ENCODE data around the gene NDUFB10.
"Not testable (repeated sequence)": the region's sequence is repeated elsewhere in the genome, so short reads cannot be mapped to it uniquely, and the experiment has no call there.

Gene NDUFB10

DNA sequence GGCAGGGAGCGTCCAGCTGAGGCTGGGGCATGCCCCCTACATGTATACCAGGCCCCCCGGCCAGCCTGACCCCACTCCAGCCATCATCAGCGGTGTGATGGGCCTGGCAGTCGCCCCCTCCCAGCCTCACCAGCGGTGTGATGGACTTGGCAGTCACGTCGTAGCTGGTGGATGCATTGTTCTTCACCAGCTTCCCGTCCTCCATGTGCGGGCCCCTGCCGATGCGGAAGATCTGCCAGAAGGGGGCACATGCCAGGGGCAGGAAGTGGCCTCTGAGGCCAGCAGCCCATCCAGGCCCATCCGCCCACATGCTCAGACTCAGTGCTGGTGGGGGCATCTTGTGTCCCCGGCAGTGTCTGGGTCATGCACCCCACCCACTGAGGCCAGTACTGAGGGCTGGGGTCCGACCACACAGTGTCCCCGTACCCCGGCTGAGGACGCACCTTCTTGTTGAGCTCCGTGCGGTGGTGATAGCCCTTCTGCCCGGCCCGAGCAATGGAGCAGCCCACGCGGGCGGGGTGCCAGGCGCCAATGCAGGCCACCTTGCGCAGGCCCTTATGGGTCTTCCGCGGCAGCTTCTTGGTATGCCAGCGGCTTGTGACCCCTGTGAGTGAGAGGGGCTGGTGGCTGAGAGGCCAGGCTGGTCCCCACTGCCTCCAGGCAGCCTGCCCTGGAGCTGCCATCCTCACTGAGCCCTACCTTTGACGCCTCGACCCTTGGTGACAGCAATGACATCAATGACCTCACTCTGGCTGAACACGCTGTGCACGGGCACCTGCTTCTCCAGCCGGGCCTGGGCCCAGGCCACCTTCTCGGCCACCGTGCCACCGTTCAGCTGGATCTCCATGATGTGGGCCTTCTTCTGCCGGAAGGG is 12.6 kb upstream of the NDUFB10 start:
- DNase-seq (ENCODE audit: low spot score) = no peak

DNA sequence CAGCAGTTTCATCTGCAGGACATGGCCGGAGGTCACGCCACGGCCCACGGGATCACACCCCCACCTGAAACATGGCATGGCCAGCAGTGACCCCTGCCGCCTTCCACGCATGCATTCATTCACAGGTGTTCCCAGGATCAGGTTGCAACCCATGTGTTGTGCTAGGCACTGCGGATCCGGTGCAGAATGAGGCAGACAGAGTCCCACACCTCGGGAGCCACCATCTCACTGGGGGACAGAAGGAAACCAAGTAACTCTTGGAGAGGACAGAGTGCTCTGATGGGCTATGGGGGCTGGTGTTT is 12.0 kb upstream of the NDUFB10 start:
- no peak for DNase-seq (ENCODE audit: low spot score)

DNA sequence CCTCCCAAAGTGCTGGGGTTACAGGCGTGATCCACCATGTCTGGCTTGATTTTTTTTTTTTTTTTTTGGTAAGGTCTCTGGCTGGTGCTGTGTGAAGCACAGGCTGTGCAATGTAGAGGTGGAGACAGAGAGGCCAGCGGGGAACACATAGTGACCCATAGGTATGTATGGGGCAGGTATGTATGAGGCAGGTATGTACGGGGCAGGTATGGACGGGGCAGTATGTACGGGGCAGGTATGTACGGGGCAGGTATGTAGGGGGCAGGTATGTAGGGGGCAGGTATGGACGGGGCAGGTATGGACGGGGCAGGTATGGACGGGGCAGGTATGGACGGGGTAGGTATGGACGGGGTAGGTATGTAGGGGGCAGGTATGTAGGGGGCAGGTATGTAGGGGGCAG is 9.8 kb upstream of the NDUFB10 start:
- DNase-seq (ENCODE audit: low spot score) = no peak

DNA sequence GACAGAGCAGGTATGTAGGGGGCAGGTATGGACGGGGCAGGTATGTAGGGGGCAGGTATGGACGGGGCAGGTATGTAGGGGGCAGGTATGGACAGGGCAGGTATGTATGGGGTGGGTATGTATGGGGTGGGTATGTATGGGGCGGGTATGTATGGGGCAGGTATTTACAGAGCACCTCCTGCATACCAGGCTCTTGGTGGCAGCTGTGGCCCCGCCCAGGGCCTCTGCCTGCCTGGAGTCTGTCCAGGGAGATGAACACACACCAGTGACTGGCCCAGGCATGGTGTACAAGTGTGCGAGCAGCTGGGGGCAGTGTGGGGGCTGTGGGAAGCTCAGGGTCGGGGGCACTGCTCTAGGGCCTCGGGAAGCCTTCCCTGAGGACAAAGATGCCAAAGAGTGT is 9.3 kb upstream of the NDUFB10 start:
- no peak for DNase-seq (ENCODE audit: low spot score)

DNA sequence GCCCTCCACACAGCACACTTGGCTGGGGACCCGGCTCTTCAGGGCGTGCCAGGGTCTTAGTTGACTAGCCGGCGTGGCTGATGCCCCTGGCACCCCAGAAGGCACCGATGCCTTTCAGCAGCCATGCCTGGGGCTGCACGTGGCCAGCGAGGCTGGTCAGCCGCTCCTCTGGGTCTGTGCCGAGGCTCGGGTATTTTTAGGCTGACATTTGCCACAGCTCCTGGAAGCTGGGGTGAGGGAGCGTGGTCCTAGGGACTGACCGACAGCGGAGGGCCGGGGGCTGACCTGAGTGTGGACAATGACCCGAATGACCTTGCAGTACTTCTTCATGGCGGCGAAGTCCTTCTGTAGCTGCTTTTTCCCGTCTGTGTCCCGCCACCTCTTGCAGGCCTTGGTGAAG is 8.8 kb upstream of the NDUFB10 start:
- DNase-seq (ENCODE audit: low spot score) = no peak

DNA sequence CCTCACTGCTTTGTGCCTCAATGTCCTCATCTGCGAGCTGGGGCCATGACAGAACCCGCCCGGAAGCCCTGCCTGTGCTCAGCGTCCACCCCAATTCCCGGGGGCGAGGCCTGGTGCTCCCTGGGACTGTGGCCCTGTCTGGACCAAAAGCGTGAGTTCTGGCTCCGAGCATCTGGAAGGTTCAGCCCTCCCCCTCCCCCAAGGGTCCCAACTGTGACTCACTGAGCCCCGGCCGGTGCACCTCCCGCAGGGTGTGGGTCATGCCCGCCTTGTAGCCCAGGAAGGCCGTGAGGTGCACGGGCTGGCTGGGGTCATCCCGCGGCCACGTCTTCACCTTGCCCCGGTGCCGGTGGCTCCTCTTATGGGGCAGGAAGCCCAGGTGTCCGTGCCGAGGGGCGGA is 5.6 kb upstream of the NDUFB10 start:
- no peak for DNase-seq (ENCODE audit: low spot score)

DNA sequence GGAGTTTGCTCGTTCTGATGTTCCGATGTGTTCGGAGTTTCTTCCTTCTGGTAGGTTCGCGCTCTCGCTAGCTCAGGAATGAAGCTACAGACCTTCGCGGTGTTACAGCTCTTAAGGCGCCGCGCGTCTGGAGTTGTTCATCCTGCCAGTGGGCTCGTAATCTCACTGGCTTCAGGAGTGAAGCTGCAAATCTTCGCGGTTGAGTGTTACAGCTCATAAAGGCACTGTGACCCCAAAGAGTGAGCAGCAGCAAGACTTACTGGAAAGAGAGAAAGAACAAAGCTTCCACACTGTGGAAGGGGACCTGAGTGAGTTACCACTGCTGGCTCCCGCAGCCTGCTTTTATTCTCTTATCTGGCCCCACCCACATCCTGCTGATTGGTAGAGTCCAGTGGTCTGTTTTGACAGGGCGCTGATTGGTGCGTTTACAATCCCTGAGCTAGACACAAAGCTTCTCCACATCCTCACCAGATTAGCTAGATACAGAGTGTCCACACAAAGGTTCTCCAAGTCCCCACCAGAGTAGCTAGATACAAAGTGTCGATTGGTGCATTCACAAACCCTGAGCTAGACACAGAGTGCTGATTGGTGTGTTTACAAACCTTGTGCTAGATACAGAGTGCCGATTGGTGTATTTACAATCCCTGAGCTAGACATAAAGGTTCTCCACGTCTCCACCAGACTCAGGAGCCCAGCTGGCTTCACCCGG is 1.8 kb upstream of the NDUFB10 start:
- DNase-seq (ENCODE audit: low spot score) = not testable (repeated sequence)

DNA sequence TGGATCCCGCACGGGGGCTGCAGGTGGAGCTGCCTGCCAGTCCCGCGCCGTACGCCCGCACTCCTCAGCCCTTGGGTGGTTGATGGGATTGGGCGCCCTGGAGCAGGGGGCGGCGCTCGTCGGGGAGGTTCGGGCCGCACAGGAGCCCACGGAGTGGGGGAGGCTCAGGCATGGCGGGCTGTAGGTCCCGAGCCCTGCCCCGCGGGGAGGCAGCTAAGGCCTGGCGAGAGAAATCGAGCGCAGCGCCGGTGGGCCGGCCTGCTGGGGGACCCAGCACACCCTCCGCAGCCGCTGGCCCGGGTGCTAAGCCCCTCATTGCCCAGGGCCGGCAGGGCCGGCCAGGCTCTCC is 1.2 kb upstream of the NDUFB10 start:
- not testable (repeated sequence) for DNase-seq (ENCODE audit: low spot score)

DNA sequence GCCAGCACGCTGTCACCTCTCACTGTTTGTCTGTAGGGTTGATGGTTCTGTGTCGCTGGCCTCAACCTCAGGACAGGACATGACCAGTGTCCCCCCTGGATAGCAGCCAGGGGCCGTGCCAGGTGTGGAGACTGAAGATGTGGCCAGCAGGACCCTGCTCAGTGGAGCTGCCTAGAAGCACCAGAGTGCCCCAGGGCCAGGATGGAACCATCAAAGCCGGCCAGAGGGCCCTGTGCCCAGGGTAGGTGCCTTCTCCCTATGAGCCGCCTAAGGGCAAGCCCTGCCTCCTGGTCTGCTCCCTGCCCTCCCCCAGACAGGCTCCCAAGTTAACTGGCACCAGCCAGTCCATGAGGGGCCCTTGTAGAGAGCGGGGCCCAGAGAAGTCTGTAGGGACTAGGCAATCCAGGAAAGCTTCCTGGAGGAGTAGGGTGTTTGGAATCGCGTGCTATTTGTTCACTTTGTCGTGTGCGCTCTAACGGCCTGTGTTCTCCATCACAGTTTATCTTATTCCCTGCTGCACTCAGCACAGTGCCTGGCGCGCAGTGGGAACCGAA is 546 bp upstream of the NDUFB10 start:
- no peak for DNase-seq (ENCODE audit: low spot score)

DNA sequence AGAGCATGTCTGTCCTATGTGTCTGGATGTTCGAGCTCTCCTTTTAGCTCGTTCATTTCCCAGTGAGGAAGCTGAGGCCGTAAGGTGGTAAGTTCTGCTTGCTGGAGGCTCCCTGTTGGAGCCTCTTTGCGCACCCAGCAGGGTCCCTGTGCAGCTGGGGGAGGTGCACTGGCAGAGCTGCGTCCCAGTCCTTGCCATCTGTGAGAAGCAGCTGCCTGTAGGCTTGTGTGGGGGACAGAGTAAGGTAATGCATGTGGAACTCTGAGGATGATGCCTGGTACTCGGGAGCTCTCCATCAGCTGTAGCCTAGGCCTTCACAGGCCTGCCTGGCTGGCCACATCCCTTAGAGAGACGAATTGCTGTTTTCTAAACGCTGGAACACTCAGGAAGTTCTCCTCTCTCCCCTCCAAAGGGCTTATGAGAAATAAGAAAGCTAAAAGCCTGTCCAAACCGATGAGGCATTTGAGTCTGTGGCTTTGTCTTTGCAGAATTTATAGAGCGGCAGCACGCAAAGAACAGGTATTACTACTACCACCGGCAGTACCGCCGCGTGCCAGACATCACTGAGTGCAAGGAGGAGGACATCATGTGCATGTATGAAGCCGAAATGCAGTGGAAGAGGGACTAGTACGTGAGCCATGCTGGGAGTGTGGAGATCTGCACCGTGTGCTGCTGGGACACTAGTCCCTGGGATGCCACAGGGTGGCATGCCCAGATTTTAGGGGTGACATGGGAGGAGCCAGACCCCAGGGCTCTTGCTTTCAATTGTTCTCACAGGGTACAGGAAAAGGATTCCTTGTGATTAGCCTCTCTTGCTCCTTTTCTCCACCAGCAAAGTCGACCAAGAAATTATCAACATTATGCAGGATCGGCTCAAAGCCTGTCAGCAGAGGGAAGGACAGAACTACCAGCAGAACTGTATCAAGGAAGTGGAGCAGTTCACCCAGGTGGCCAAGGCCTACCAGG is 1.6 kb downstream of the NDUFB10 start:
- DNase-seq (ENCODE audit: low spot score) = peak; percentile 79

DNA sequence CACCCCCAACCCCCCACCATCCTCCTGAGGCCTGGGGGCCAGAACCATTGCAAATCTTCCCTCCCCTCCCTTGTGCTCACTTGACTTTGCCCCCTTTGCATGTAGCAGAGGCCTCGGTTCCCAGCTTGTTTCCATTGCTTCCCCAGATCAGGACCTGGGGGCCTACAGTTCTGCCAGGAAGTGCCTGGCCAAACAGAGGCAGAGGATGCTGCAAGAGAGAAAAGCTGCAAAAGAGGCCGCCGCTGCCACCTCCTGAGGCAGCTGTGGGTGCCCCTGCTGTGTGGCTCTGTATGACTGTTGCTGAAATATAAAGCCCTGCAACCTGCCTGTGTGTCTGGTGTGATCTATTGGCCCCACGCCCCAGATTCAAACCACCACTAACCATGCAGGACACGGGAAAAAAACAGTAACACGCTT is 2.3 kb downstream of the NDUFB10 start:
- DNase-seq (ENCODE audit: low spot score) = peak; percentile 58

DNA sequence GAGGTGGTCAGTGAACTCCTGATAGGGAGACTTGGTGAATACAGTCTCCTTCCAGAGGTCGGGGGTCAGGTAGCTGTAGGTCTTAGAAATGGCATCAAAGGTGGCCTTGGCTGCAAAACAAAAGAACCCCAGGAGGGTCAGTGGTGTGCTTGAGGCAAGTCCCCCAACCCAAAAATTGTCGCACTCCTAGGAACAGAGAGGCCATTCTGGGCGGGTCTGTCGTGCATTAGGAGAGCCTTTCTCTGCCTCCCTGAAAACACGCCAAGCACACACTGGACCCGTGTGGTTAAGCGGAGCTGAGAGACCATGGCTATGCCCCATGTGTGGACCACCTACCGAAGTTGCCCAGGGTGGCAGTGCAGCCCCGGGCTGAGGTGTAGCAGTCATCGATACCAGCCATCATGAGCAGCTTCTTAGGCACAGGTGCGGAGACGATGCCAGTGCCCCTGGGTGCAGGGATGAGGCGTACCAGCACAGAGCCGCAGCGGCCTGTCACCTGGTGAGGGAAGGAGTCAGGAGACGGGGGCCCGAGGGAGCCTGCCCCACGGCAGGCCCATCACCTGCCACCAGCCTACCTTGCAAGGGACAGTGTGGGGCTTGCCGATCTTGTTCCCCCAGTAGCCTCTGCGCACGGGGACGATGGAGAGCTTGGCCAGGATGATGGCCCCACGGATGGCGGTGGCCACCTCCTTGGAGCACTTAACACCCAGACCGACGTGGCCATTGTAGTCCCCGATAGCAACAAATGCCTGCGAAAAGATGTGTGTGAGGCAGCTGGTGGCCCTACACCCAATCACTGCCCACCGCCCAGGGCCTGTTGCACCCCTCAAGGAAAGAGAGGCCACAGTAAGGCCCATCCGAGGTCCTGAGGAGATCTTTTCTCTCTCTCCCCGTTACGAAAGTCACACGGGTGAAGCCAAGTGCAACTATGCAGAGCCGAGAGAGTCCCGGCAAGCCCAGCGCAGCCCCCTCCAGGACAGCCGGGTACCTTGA is 3.1 kb downstream of the NDUFB10 start:
- DNase-seq (ENCODE audit: low spot score) = not testable (repeated sequence)

DNA sequence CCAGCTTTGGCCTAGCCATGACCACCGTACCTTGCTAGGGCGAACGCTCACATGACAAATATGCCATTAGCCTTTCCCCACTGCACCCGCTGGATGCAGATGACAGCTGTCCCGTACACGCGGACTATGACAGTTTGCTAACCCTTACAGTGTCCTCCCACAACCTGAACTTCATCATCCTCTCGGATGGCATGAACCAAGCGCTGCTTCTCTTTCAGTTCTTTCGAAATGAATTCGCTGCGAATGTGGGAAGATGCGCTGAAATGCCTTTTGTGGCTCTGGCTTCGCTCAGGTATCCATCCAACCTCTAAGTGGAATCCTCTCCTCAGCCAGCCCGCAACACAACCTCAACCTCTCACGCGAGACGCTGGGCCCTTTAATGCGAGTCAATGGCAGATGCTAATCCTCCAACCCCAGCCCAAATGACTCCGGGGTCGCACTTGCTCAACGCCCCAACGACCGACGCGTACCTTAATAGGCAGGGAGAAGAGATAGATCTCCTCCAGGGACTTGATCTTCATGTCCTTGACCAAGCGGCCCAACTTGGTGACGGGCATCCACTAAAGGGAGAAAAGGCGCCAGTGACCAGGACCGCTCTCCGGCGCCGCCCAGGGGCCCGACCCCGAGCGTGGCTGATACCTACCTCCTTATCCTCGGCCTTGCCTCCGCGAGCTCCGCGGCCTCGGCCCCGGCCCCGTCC is 4.6 kb downstream of the NDUFB10 start:
- DNase-seq (ENCODE audit: low spot score) = peak; percentile 53

DNA sequence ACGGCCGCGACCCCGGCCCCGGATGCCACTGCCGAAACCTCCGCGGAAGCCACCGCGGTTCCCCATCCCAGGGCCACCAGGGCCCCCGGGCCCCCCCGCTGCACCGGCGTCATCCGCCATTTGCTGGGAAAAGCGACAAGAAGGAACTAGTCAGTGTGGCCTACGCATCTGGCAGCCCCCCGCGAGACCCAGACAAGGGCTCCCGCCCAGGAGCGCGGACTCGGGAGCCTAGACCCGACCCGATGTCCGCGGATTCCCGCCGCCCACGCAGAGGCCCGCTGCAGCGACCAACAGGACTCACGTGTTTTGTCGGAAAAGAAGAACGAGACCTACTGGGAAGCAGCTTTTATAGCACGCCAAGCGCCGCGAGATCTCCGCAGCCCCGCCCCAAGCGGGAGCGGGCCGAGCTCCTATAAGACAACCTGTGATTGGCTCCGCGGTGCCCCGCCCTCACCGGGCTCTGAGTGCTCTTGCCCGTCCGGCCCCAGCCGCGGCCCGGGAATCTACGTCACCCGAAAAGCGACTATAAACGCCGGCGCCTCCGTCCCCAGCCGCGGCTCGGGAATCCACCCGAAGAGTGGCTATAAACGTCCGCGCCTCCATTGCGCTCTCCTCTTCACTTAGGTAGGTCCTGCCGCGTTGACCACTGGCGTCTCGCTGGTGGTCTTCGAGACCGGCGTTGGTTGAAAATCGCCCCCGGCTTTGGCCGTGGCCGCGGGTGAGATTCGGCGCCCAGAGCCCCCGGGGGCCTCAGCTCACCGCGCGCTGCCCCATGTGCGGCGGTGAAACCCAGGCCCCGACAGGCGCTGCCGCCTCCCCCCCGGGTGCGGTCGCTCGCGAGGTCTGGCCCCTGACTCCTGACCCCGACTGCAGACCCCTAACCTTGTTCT is 5.4 kb downstream of the NDUFB10 start, which contains the start of gene RPS2:
TSS of gene RPS2 (minus strand) at position 321 of the 890 bp plus-strand sequence. CDS start at position 120, 201 bp downstream.
- peak; percentile 98 for DNase-seq (ENCODE audit: low spot score)

DNA sequence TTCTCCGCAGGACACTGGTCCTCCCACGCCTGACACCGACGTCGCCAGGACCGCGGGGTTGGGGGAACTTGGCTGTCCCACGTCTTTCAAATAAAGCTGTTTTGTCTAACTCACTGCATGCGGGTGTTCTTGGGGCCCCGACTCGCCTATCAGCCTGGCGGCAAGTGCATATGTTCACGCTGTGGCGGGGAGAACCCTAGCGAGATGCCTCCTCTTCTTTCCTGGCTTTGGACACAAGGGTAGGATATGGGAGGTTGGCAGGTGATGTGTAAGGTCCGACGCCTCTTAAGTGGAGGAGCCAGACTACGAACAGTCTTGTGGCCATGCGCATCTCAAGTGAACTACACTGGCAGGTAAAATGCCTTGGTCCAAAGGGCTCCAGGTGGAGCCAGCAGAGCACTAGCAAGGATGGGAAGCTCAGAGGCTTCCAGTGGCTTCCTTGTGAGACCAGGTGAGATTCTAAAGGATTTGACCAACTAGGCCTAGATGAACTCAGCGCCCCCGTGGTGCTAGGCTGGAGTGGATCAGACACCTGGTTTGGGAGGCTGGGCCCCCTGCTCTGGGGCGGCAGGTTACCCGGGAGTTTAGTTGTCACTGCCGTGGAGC is 6.2 kb downstream of the NDUFB10 start:
- DNase-seq (ENCODE audit: low spot score) = no peak

DNA sequence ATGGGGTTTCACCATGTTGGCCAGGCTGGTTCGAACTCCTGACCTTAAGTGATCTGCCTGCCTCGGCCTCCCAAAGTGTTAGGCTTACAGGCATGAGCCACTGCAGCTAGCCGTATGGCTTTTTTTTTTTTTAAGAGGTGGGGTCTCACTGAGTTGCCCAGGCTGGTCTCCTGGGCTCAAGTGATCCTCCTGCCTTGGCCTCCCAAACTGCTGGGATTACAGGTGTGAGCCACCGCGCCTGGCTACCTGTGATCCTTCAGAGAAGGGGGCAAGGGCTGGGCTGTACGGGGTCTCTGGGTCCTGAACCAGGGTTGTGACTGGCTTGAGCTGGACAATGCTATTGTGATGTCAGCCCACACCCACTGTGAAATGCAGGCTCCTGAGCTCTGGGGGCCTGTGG is 7.1 kb downstream of the NDUFB10 start, which contains the start of gene RNF151:
TSS of gene RNF151 (plus strand) at position 397 of the 400 bp plus-strand sequence. CDS start 26 bp downstream, outside the sequence.
- no peak for DNase-seq (ENCODE audit: low spot score)

DNA sequence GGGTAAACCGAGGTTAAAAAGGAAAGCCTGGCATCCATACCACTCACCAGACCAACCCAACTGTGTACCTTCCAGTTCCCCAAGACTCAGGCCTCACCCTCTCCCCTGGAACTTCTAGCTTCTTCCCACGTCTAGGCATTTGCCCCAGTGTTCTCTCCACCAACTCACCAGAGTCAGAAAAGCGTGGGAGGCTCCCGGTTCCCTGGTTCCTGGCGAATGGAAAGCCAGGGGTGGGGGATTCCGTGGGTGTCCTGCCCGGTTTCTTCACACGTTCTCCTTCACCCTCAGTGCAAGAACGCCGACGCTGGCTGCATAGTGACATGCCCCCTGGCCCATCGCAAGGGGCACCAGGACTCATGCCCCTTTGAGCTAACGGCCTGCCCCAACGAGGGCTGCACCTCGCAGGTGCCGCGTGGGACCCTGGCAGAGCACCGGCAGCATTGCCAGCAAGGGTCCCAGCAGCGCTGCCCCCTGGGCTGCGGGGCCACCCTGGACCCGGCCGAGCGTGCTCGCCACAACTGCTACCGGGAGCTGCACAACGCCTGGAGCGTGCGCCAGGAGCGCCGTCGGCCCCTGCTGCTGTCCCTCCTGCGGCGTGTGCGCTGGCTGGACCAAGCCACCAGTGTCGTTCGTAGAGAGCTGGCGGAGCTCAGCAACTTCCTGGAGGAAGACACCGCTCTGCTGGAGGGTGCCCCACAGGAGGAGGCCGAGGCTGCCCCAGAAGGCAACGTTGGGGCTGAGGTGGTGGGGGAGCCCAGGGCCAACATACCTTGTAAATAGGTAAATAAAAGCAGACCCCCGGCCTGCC is 9.0 kb downstream of the NDUFB10 start:
- DNase-seq (ENCODE audit: low spot score) = no peak
